GM23338 (cell line): ENCODE measurements around the gene UPF1. TPM values are rescaled to one million over a fixed set of nuclear protein-coding genes. Genes with fewer than 3 reads are reported as not detected.

Experiments
- ATAC-seq: fragments of 200-7000 bp; cut with Tn5 transposase; 3 replicates; pipeline ENCODE4 v1.9.1; 2020
- DNase-seq: peaks from one replicate; pipeline ENCODE4 v3.0.0-alpha.2; 2015; ENCODE audit warnings: low spot score
- H2AFZ ChIP-seq: fragments of 200-600 bp; sonication (generic); 2 replicates; pipeline ENCODE4 v1.8.0; 2016; ENCODE audit warnings: antibody characterized with exemption, mild to moderate bottlenecking, moderate library complexity
- H3F3A ChIP-seq: fragments of 200-600 bp; sonication (generic); replicated peaks from 2 replicates; pipeline ENCODE4 v1.8.0; 2017; ENCODE audit warnings: antibody characterized with exemption, mixed run types, low read depth
- H3K27ac ChIP-seq: fragments of 200-600 bp; sonication (generic); 2 replicates; pipeline ENCODE4 v1.6.1; 2016; ENCODE audit warnings: low read depth
- H3K27me3 ChIP-seq: fragments of 200-600 bp; sonication (generic); 2 replicates; pipeline ENCODE4 v1.8.0; 2016; ENCODE audit warnings: mild to moderate bottlenecking, mixed run types, moderate library complexity; ENCODE audit not compliant: insufficient read depth
- H3K36me3 ChIP-seq: fragments of 200-600 bp; sonication (generic); 2 replicates; pipeline ENCODE4 v1.8.0; 2016; ENCODE audit warnings: mild to moderate bottlenecking; ENCODE audit not compliant: insufficient read depth
- H3K4me1 ChIP-seq: fragments of 200-600 bp; sonication (generic); 2 replicates; pipeline ENCODE4 v1.8.0; 2016; ENCODE audit warnings: mild to moderate bottlenecking, moderate library complexity; ENCODE audit not compliant: insufficient read depth
- H3K4me2 ChIP-seq: fragments of 200-600 bp; sonication (generic); 2 replicates; pipeline ENCODE4 v1.7.1; 2017; ENCODE audit warnings: mixed run types
- H3K4me3 ChIP-seq: fragments of 200-600 bp; sonication (generic); 2 replicates; pipeline ENCODE4 v1.6.1; 2016; ENCODE audit warnings: mixed run types
- H3K79me2 ChIP-seq: fragments of 200-600 bp; sonication (generic); replicated peaks from 2 replicates; pipeline ENCODE4 v1.8.0; 2017; ENCODE audit warnings: mild to moderate bottlenecking; ENCODE audit not compliant: insufficient read depth
- H3K9me2 ChIP-seq: fragments of 200-600 bp; sonication (generic); 2 replicates; pipeline ENCODE4 v1.8.0; 2017; ENCODE audit not compliant: insufficient read depth
- H4K20me1 ChIP-seq: fragments of 200-600 bp; sonication (generic); replicated peaks from 2 replicates; pipeline ENCODE4 v1.8.0; 2017; ENCODE audit warnings: mild to moderate bottlenecking; ENCODE audit not compliant: insufficient read depth
- H3K27ac Mint-ChIP-seq: 2 replicates; pipeline ENCODE4 v1.8.0; 2020; ENCODE audit warnings: inconsistent platforms, mild to moderate bottlenecking, moderate library complexity, mixed read lengths
- H3K27me3 Mint-ChIP-seq: 3 replicates; pipeline ENCODE4 v1.8.0; 2022; ENCODE audit warnings: low read depth, mild to moderate bottlenecking, moderate library complexity, mixed read lengths, inconsistent platforms; ENCODE audit not compliant: insufficient read depth, poor library complexity
- H3K36me3 Mint-ChIP-seq: 3 replicates; pipeline ENCODE4 v1.8.0; 2021; ENCODE audit warnings: low read depth, mild to moderate bottlenecking, inconsistent platforms, moderate library complexity, mixed read lengths
- H3K4me1 Mint-ChIP-seq: 3 replicates; pipeline ENCODE4 v1.8.0; 2020; ENCODE audit warnings: mild to moderate bottlenecking, inconsistent platforms, mixed read lengths
- H3K4me3 Mint-ChIP-seq: 3 replicates; pipeline ENCODE4 v1.8.0; 2021; ENCODE audit warnings: moderate library complexity, mild to moderate bottlenecking, inconsistent platforms, mixed read lengths
- H3K9me3 Mint-ChIP-seq: 3 replicates; pipeline ENCODE4 v1.8.0; 2020; ENCODE audit warnings: moderate library complexity, mild to moderate bottlenecking, inconsistent platforms, mixed read lengths
- CREB1 ChIP-seq: fragments of 250-450 bp; sonication (Bioruptor Pico); IDR thresholded peaks from 2 replicates; pipeline ENCODE4 v1.5.0; 2020; ENCODE audit warnings: low read depth, mild to moderate bottlenecking, moderate library complexity
- ETS1 ChIP-seq: IDR thresholded peaks from 2 replicates; pipeline ENCODE4 v1.6.1; 2016; ENCODE audit warnings: antibody characterized with exemption
- EZH2 ChIP-seq: fragments of 200-600 bp; sonication (generic); IDR thresholded peaks from one replicate; pipeline ENCODE4 v1.8.0; 2017; ENCODE audit warnings: antibody characterized with exemption, mild to moderate bottlenecking, low read depth; ENCODE audit not compliant: unreplicated experiment
- EZH2phosphoT487 ChIP-seq: fragments of 200-600 bp; sonication (generic); IDR thresholded peaks from one replicate; pipeline ENCODE4 v1.8.1; 2018; ENCODE audit warnings: antibody characterized with exemption; ENCODE audit not compliant: unreplicated experiment
- JUNB ChIP-seq: IDR thresholded peaks from one replicate; pipeline ENCODE4 v1.6.1; 2016; ENCODE audit warnings: antibody characterized with exemption; ENCODE audit not compliant: unreplicated experiment
- NANOG ChIP-seq: IDR thresholded peaks from 2 replicates; pipeline ENCODE4 v1.6.1; 2016; ENCODE audit warnings: antibody characterized with exemption, borderline replicate concordance
- POLR2AphosphoS5 ChIP-seq: IDR thresholded peaks from 2 replicates; pipeline ENCODE4 v1.6.1; 2016; ENCODE audit warnings: antibody characterized with exemption, low read depth
- ZNF462 ChIP-seq: fragments of 250-450 bp; sonication (Bioruptor Pico); IDR thresholded peaks from 2 replicates; pipeline ENCODE4 v1.5.0; 2020; ENCODE audit warnings: mild to moderate bottlenecking, moderate library complexity
- polyA plus RNA-seq: library from polyadenylated mRNA; unstranded; fragments of >200 nt; fragmentation: Nextera tagmentation; extraction: Ambion mirVana; gene quantifications from 2 replicates; pipeline ENCODE4 v1.2.1, GENCODE V29; 2016
- total RNA-seq: library from RNA; depleted of rRNA; stranded (reverse); fragments of >200 nt; shearing (Covaris generic); gene quantifications from 2 replicates; pipeline ENCODE4 v1.2.3, GENCODE V29; 2014

UPF1 gene
- total and polyA plus RNA-seq, 2 experiments from 2014 or later = 13.8 to 138 TPM

GRCh38 chr19:18840288-18841267 lies 8.8 kb downstream of the UPF1 start:
- no peaks in the 10 kb centered on the region for H3K9me2 ChIP-seq
- ATAC-seq (peak; percentile 28), DNase-seq (no peak)
- H3K4me1 ChIP-seq = peaks cover 16% of the 10 kb centered on the region
- Mint-ChIP-seq H3K36me3 (peaks cover 25% of the 10 kb centered on the region), H3K27ac (peak overlapping the region; percentile 70), H3K27me3 (peaks cover 7% of the 10 kb centered on the region), H3K4me3 (no peak overlapping the region; the same call in 2 of the 3 replicates), H3K9me3 (no peaks in the 10 kb centered on the region; the same call in 2 of the 3 replicates), H3K4me1 (peaks cover 39% of the 10 kb centered on the region)
- 0 out of 2 replicates have a peak, but pooled peaks cover 10% of the 10 kb centered on the region for H3K36me3 ChIP-seq
- peaks cover 87% of the 10 kb centered on the region for H4K20me1 ChIP-seq
- no peak overlapping the region for H3K4me2 ChIP-seq
- no peak overlapping the region for H2AFZ ChIP-seq
- peaks cover 100% of the 10 kb centered on the region for H3K79me2 ChIP-seq
- TF ChIP-seq POLR2AphosphoS5 = no peak
- TF ChIP-seq JUNB = no peak
- no peak overlapping the region for H3K4me3 ChIP-seq
- H3F3A ChIP-seq = peaks cover 5% of the 10 kb centered on the region; the same call in 1 of the 2 replicates
- no peaks in the 10 kb centered on the region for H3K27me3 ChIP-seq
- H3K27ac ChIP-seq = peak overlapping the region; percentile 76

- H2AFZ ChIP-seq = no peak overlapping the region
- no peak overlapping the region for H3K4me2 ChIP-seq
- no peaks in the 10 kb centered on the region; the same call in 2 of the 3 replicates for H3K9me3 Mint-ChIP-seq
- H3K36me3 Mint-ChIP-seq = peaks cover 19% of the 10 kb centered on the region
- no peak overlapping the region; the same call in 1 of the 2 replicates for H3K27ac Mint-ChIP-seq
- no peak overlapping the region for H3K4me3 Mint-ChIP-seq
- peaks cover 79% of the 10 kb centered on the region for H4K20me1 ChIP-seq
- H3K9me2 ChIP-seq = no peaks in the 10 kb centered on the region
- H3K36me3 ChIP-seq = 0 out of 2 replicates have a peak, but pooled peaks cover 7% of the 10 kb centered on the region
- no peaks in the 10 kb centered on the region for H3K27me3 ChIP-seq
- H3K27me3 Mint-ChIP-seq = peaks cover 7% of the 10 kb centered on the region
- no peak overlapping the region for H3K4me3 ChIP-seq
- TF ChIP-seq CREB1 (CRISPR knock-in tag) = no peak
- no peak for TF ChIP-seq ZNF462 (CRISPR knock-in tag)
- TF ChIP-seq POLR2AphosphoS5 = no peak
- no peak for TF ChIP-seq ETS1
- no peak for TF ChIP-seq EZH2
- TF ChIP-seq EZH2phosphoT487 = no peak
- TF ChIP-seq NANOG = no peak
- no peak for DNase-seq
- peaks cover 94% of the 10 kb centered on the region for H3K79me2 ChIP-seq
- ATAC-seq = no peak
- 0 out of 2 replicates have a peak overlapping the region, but pooled peaks have one; percentile 76 for H3K27ac ChIP-seq
- peaks cover 34% of the 10 kb centered on the region for H3K4me1 Mint-ChIP-seq
- peaks cover 13% of the 10 kb centered on the region for H3F3A ChIP-seq
- peaks cover 16% of the 10 kb centered on the region for H3K4me1 ChIP-seq
Measured at GRCh38 chr19:18841400-18841799, 9.6 kb downstream of the UPF1 start.
